GM19452 (cell line): ENCODE data around the gene C9.
"Not testable (repeated sequence)": the region's sequence is repeated elsewhere in the genome, so short reads cannot be mapped to it uniquely, and the experiment has no call there.

ENCODE experiments used
- ATAC-seq: cut with Tn5 transposase; IDR thresholded peaks from one replicate; pipeline ENCODE4 v1.9.1; 2021; ENCODE audit not compliant: unreplicated experiment

C9 gene

GRCh38 chr5:39364367-39364766, at the start of gene C9:
C9 (minus strand) TSS chr5:39364495; CDS start chr5:39364464, 31 bp downstream.
- no peak for ATAC-seq

GRCh38 chr5:39413771-39414170, 49.5 kb upstream of the C9 start:
- ATAC-seq: no peak

- no peak for ATAC-seq
Observed at GRCh38 chr5:39412721-39413394, 48.6 kb upstream of the C9 start.

GRCh38 chr5:39411985-39412384, 47.7 kb upstream of the C9 start:
- no peak for ATAC-seq

- ATAC-seq: no peak
Observed at GRCh38 chr5:39411061-39411460, 46.8 kb upstream of the C9 start.

GRCh38 chr5:39409033-39409432, 44.7 kb upstream of the C9 start:
- no peak for ATAC-seq

GRCh38 chr5:39405083-39405843, 41.0 kb upstream of the C9 start:
- ATAC-seq: no peak

- not testable (repeated sequence) for ATAC-seq
Observed at GRCh38 chr5:39403761-39404160, 39.5 kb upstream of the C9 start.

GRCh38 chr5:39402140-39402539, 37.8 kb upstream of the C9 start:
- not testable (repeated sequence) for ATAC-seq

GRCh38 chr5:39400713-39401578, 36.7 kb upstream of the C9 start:
- no peak for ATAC-seq

GRCh38 chr5:39399135-39400036, 35.1 kb upstream of the C9 start:
- no peak for ATAC-seq

GRCh38 chr5:39396843-39397242, 32.5 kb upstream of the C9 start:
- no peak for ATAC-seq

- ATAC-seq: no peak
Observed at GRCh38 chr5:39395521-39395920, 31.2 kb upstream of the C9 start.

- ATAC-seq: no peak
Observed at GRCh38 chr5:39394946-39395345, 30.7 kb upstream of the C9 start.

GRCh38 chr5:39390945-39391344, 26.6 kb upstream of the C9 start:
- no peak for ATAC-seq

GRCh38 chr5:39387293-39387692, 23.0 kb upstream of the C9 start:
- ATAC-seq: no peak

- no peak for ATAC-seq
Observed at GRCh38 chr5:39384271-39384670, 20.0 kb upstream of the C9 start.

- ATAC-seq: no peak
Observed at GRCh38 chr5:39381376-39381775, 17.1 kb upstream of the C9 start.

GRCh38 chr5:39379693-39380092, 15.4 kb upstream of the C9 start:
- ATAC-seq: no peak

- ATAC-seq: no peak
Observed at GRCh38 chr5:39377613-39378012, 13.3 kb upstream of the C9 start.

GRCh38 chr5:39376293-39376714, 12.0 kb upstream of the C9 start:
- peak; percentile 73 for ATAC-seq
